ENCODE results near the gene PLA2G4E.

GRCh38 chr15:41994772-41995475 is 25.9 kb downstream of the PLA2G4E start:
- no peak for TF ChIP-seq CTCF (conservative IDR thresholded peaks at IDR 0.05; ENCODE audit: low read depth, low read length)
- no peak for TF ChIP-seq EZH2phosphoT487 (IDR thresholded peaks at IDR 0.05; ENCODE audit: borderline replicate concordance, low read length)
